ENCODE results near the gene CCSER2. TPM values are rescaled to one million over a fixed set of nuclear protein-coding genes. Genes with fewer than 3 reads are reported as not detected.

CCSER2 gene
- total RNA-seq, 6 experiments from 2014 or later = 18.2 to 28.8 (median 25.9) TPM

- 32% methylated on average over 5 of the region's 5 CpGs for WGBS (ENCODE audit: insufficient coverage, low coverage, low lambda C conversion rate, missing lambda C conversion rate)
- intact Hi-C loops (cut with DNase I) = no loop called here
- peaks cover 0 to 43% (median 13%) of the 10 kb centered on the region in 4 donors for H3K4me1 ChIP-seq
These were observed 37.0 kb downstream of the CCSER2 start for GRCh38 chr10:84365335-84365881.

DNA sequence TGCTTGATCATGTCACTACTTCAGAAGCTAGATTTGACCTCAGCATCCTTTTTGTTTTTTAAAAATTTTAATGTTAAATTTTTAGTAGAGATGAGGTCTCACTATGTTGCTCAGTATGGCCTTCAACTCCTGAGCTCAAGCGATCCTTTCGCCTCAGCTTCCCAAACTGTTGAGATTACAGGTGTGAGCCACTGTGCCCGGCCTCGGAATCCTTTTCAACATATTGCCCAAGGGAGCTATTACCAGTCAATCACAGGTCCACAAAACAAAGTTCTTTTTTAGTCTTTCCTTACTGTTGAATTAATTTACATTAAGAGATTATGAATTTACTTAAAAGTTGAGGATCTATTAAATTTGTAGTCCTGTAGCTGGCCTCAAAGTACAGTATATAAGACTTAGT lies 37.7 kb downstream of the CCSER2 start:
- intact Hi-C loops (cut with DNase I) = no loop called here
- 40% methylated on average over 4 of the region's 4 CpGs for WGBS (ENCODE audit: insufficient coverage, low coverage, low lambda C conversion rate, missing lambda C conversion rate)
- Histone ChIP-seq H3K9me3 (no peaks in the 10 kb centered on the region), H3K27me3 (no peaks in the 10 kb centered on the region), H3K36me3 (no peaks in the 10 kb centered on the region), H3K4me3 (no peak overlapping the region), H3K4me1 (peaks cover 0 to 37% (median 11%) of the 10 kb centered on the region in 4 donors), H3K27ac (peak overlapping the region in 1 of 3 donors; percentile 16)
- no peak for DNase-seq
- peak; percentile 65 to 69 (median 66) for ATAC-seq
- TF ChIP-seq CTCF (IDR thresholded peaks at IDR 0.05) (no peak), POLR2A (IDR thresholded peaks at IDR 0.05) (no peak)

More at GRCh38 chr10:84365335-84365881, 37.0 kb downstream of the CCSER2 start:
- no peaks in the 10 kb centered on the region for H3K36me3 ChIP-seq
- peak in 3 of 4 donors; percentile 36 to 61 (median 45) for ATAC-seq
- H3K4me3 ChIP-seq = no peak overlapping the region
- no peak for DNase-seq
- TF ChIP-seq POLR2A (IDR thresholded peaks at IDR 0.05) (no peak), CTCF (IDR thresholded peaks at IDR 0.05) (no peak)
- no peak overlapping the region for H3K27ac ChIP-seq
- no peaks in the 10 kb centered on the region for H3K9me3 ChIP-seq
- H3K27me3 ChIP-seq = no peaks in the 10 kb centered on the region

- TF ChIP-seq CTCF (IDR thresholded peaks at IDR 0.05) (no peak), POLR2A (IDR thresholded peaks at IDR 0.05) (no peak)
These were observed 38.9 kb downstream of the CCSER2 start for GRCh38 chr10:84367256-84367655.

DNA sequence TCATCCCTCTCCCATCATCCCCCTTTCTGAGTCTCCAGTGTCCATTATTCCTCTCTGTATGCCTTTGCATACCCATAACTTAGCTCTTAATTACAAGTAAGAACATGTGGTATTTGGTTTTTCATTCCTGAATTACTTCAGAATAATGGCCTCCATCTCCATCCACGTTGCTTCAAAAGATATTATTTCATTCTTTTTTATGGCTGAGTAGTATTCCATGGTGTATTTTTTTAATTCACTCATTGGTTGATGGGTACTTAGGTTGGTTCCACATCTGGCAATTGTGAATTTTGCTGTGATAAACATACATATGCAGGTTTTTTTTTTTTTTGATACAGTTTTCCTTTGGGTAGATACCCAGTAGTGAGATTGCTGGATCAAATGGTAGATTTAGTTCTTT lies 40.4 kb downstream of the CCSER2 start:
- no peak for DNase-seq
- no peak for ATAC-seq
- H3K9me3 ChIP-seq = no peaks in the 10 kb centered on the region
- TF ChIP-seq CTCF (IDR thresholded peaks at IDR 0.05) = no peak
- no peak for TF ChIP-seq POLR2A (IDR thresholded peaks at IDR 0.05)
- no peak overlapping the region for H3K27ac ChIP-seq
- no peaks in the 10 kb centered on the region for H3K27me3 ChIP-seq
- H3K4me3 ChIP-seq = no peak overlapping the region
- peaks cover 0 to 25% (median 8%) of the 10 kb centered on the region in 4 donors for H3K4me1 ChIP-seq
- WGBS (ENCODE audit: insufficient coverage, low coverage, low lambda C conversion rate, missing lambda C conversion rate) = 85% methylated on average over 1 of the region's 1 CpG
- H3K36me3 ChIP-seq = peaks cover 0 to 9% (median 0%) of the 10 kb centered on the region in 4 donors
- intact Hi-C loops (cut with DNase I) = no loop called here

More at GRCh38 chr10:84367256-84367655, 38.9 kb downstream of the CCSER2 start:
- Histone ChIP-seq H3K27ac (no peak overlapping the region), H3K4me1 (peaks cover 0 to 25% (median 8%) of the 10 kb centered on the region in 4 donors), H3K4me3 (no peak overlapping the region), H3K9me3 (no peaks in the 10 kb centered on the region), H3K27me3 (no peaks in the 10 kb centered on the region), H3K36me3 (peaks cover 0 to 9% (median 0%) of the 10 kb centered on the region in 4 donors)
- intact Hi-C loops (cut with DNase I) = no loop called here
- no peak for DNase-seq
- WGBS (ENCODE audit: insufficient coverage, low coverage, low lambda C conversion rate, missing lambda C conversion rate) = 85% methylated on average over 5 of the region's 6 CpGs
- ATAC-seq = no peak

Data from right lobe of liver (tissue), 6 donors.